Keratinocyte (primary cell): ENCODE results near the gene GRK7.

Source experiments
- CTCF ChIP-seq, 3 experiments: IDR thresholded peaks in 1 of 3; conservative IDR thresholded peaks in 1 of 3; optimal IDR thresholded peaks in 1 of 3; 2 replicates in 2 of 3; 3 replicates in 1 of 3; pipeline versions ENCODE3 to v1.5.1; 2011; ENCODE audit warnings: low read length in 3 of 3, mild to moderate bottlenecking in 3 of 3, moderate library complexity in 2 of 3, control low read depth in 1 of 3, inconsistent platforms in 1 of 3; ENCODE audit not compliant: insufficient read depth in 2 of 3; ENCODE audit errors: extremely low read depth in 1 of 3
- EZH2 ChIP-seq: IDR thresholded peaks from one replicate; pipeline ENCODE4 v1.6.1; 2012; ENCODE audit warnings: inconsistent platforms, mild to moderate bottlenecking, low read length, moderate library complexity

- TF ChIP-seq CTCF (optimal IDR thresholded peaks at IDR 0.05 in 1 of 3, IDR thresholded peaks at IDR 0.05 in 1 of 3, conservative IDR thresholded peaks at IDR 0.05 in 1 of 3; ENCODE audit: extremely low read depth in 1 of 3, insufficient read depth in 2 of 3, low read length in 3 of 3) (no peak), EZH2 (no peak)
These were observed 41.2 kb downstream of the GRK7 start for GRCh38 chr3:141804447-141804777.
